HCT116 (cell line): ENCODE data around the gene BECN2. TPM values are rescaled to one million over a fixed set of nuclear protein-coding genes. Genes with fewer than 3 reads are reported as not detected.

Experiments
- ATAC-seq: fragments of 200-7000 bp; cut with Tn5 transposase; 2 replicates; pipeline ENCODE4 v1.9.1; 2020; ENCODE audit warnings: mild to moderate bottlenecking, moderate library complexity
- BruUV-seq: library from RNA; stranded (reverse); fragments of 400-500 nt; replicated peaks from 2 replicates; lab custom pipeline; 2021; lab: Mats Ljungman, UMichigan
- CTCF ChIA-PET: fragments of 300-600 bp; sonication (Branson Sonifier 250); formaldehyde crosslinking; loops from one replicate; lab custom pipeline; 2021; ENCODE audit warnings: antibody characterized with exemption; lab: Charles Lee
- POLR2A ChIA-PET: fragments of 300-600, 350-600 bp; sonication (Branson Sonifier 250); formaldehyde crosslinking; loops from one replicate; lab custom pipeline; 2021; ENCODE audit warnings: antibody characterized with exemption; lab: Charles Lee
- RAD21 ChIA-PET, 2 experiments: fragments of 300-600 bp; sonication (Branson Sonifier 250); formaldehyde crosslinking; loops; one replicate each; lab custom pipeline; 2023; ENCODE audit warnings: low total read pairs in 2 of 2; ENCODE audit not compliant: uncharacterized antibody in 2 of 2, unreplicated experiment in 2 of 2, low non-redundant PET in 1 of 2; lab: Charles Lee
- DNase-seq: peaks from one replicate; pipeline ENCODE4 v3.0.0-alpha.2; 2010; ENCODE audit warnings: low read depth, low spot score
- H2AFZ ChIP-seq: fragments of 200-600 bp; shearing (Covaris generic), sonication (generic); 2 replicates; pipeline ENCODE4 v1.6.1; 2017; ENCODE audit warnings: low read depth, mixed run types, mixed read lengths, antibody characterized with exemption, low read length; ENCODE audit not compliant: poor library complexity, severe bottlenecking
- H3K27ac ChIP-seq: 2 replicates; pipeline ENCODE4 v1.5.1; 2012; ENCODE audit warnings: low read depth, low read length
- H3K27me3 ChIP-seq: fragments of 200-600 bp; sonication (generic); 2 replicates; pipeline ENCODE4 v1.6.1; 2016; ENCODE audit warnings: mixed run types, low read length, mixed read lengths; ENCODE audit not compliant: insufficient read depth
- H3K36me3 ChIP-seq, 2 experiments: fragments of 200-500 bp in 1 of 2; fragments of 200-600 bp in 1 of 2; sonication (Bioruptor generic) in 1 of 2; sonication (generic) in 1 of 2; 2 replicates each; pipeline versions ENCODE4 v1.5.1 to v1.6.1; 2014 to 2016; ENCODE audit warnings: low read length in 2 of 2, inconsistent platforms in 1 of 2, mixed read lengths in 1 of 2, mixed run types in 1 of 2; ENCODE audit not compliant: insufficient read depth in 2 of 2, control insufficient read depth in 1 of 2
- H3K4me1 ChIP-seq, 2 experiments: fragments of 200-600 bp in 1 of 2; sonication (generic) in 1 of 2; 2 replicates each; pipeline versions ENCODE4 v1.5.1 to v1.6.1; 2012 to 2017; ENCODE audit warnings: low read length in 2 of 2, inconsistent platforms in 1 of 2, mild to moderate bottlenecking in 1 of 2, mixed read lengths in 1 of 2, mixed run types in 1 of 2, moderate library complexity in 1 of 2; ENCODE audit not compliant: insufficient read depth in 2 of 2, control insufficient read depth in 1 of 2
- H3K4me2 ChIP-seq: fragments of 200-600 bp; sonication (generic); 2 replicates; pipeline ENCODE4 v1.6.1; 2017; ENCODE audit warnings: mixed run types, low read length, mixed read lengths
- H3K4me3 ChIP-seq, 2 experiments: fragments of 200-600 bp in 1 of 2; sonication (generic) in 1 of 2; replicated peaks in 1 of 2; 2 replicates each; pipeline ENCODE4 v1.5.1; 2011 to 2016; ENCODE audit warnings: low read length in 2 of 2, control low read depth in 1 of 2, low read depth in 1 of 2, mild to moderate bottlenecking in 1 of 2, mixed read lengths in 1 of 2, mixed run types in 1 of 2
- H3K79me2 ChIP-seq: fragments of 200-600 bp; sonication (generic); 2 replicates; pipeline ENCODE4 v1.6.1; 2017; ENCODE audit warnings: mild to moderate bottlenecking, mixed run types, low read length, moderate library complexity, mixed read lengths; ENCODE audit not compliant: insufficient read depth
- H3K9ac ChIP-seq: fragments of 200-600 bp; sonication (generic); 2 replicates; pipeline ENCODE4 v1.6.1; 2016; ENCODE audit warnings: low read length, mixed read lengths
- H3K9me2 ChIP-seq: fragments of 200-600 bp; sonication (generic), shearing (Covaris generic); 2 replicates; pipeline ENCODE4 v1.6.1; 2017; ENCODE audit warnings: mixed run types, mild to moderate bottlenecking, moderate library complexity; ENCODE audit not compliant: insufficient read depth
- H3K9me3 ChIP-seq, 2 experiments: fragments of 200-500 bp in 1 of 2; fragments of 200-600 bp in 1 of 2; sonication (Bioruptor generic) in 1 of 2; sonication (generic) in 1 of 2; 2 replicates each; pipeline ENCODE4 v1.6.1; 2014 to 2017; ENCODE audit warnings: low read length in 2 of 2, mixed read lengths in 2 of 2, inconsistent platforms in 1 of 2, low read depth in 1 of 2, mild to moderate bottlenecking in 1 of 2, mixed run types in 1 of 2, moderate library complexity in 1 of 2; ENCODE audit not compliant: control insufficient read depth in 1 of 2, insufficient read depth in 1 of 2
- H4K20me1 ChIP-seq: fragments of 200-600 bp; sonication (generic), shearing (Covaris generic); 2 replicates; pipeline ENCODE4 v1.6.1; 2017; ENCODE audit warnings: mixed run types, mild to moderate bottlenecking, moderate library complexity; ENCODE audit not compliant: insufficient read depth
- CBX3 ChIP-seq: IDR thresholded peaks from 2 replicates; pipeline ENCODE4 v1.6.1; 2012; ENCODE audit warnings: low read depth
- CEBPB ChIP-seq: IDR thresholded peaks from 2 replicates; pipeline ENCODE4 v1.6.1; 2012; ENCODE audit warnings: low read depth
- EGR1 ChIP-seq: IDR thresholded peaks from 2 replicates; pipeline ENCODE4 v1.6.1; 2012; ENCODE audit warnings: low read depth
- ELF1 ChIP-seq: IDR thresholded peaks from 2 replicates; pipeline ENCODE4 v1.6.1; 2012; ENCODE audit warnings: low read depth, borderline replicate concordance
- EZH2phosphoT487 ChIP-seq: fragments of 200-600 bp; IDR thresholded peaks from 2 replicates; pipeline ENCODE4 v1.6.1; 2018; ENCODE audit warnings: antibody characterized with exemption, borderline replicate concordance
- JUND ChIP-seq: IDR thresholded peaks from 2 replicates; pipeline ENCODE4 v1.6.1; 2012
- YY1 ChIP-seq: IDR thresholded peaks from 2 replicates; pipeline ENCODE4 v1.6.1; 2011; ENCODE audit warnings: low read length, low read depth, moderate library complexity, mild to moderate bottlenecking; ENCODE audit not compliant: insufficient replicate concordance; ENCODE audit errors: extremely low read depth
- intact Hi-C: fragments of 100-400 bp; cut with micrococcal nuclease; formaldehyde crosslinking; loops from 2 replicates; pipeline ENCODE4 v1.10.0; 2022
- total RNA-seq: library from RNA; stranded (reverse); gene quantifications from one replicate; pipeline ENCODE4 v1.2.1, GENCODE V29; 2021; ENCODE audit not compliant: unreplicated experiment
- TF ChIP-seq, protein P1 (sequence below): IDR thresholded peaks from 2 replicates; pipeline ENCODE4 v1.6.1; 2012; ENCODE audit warnings: low read depth
- TF ChIP-seq, protein P2 (sequence below): IDR thresholded peaks from 2 replicates; pipeline ENCODE4 v1.6.1; 2012
- TF ChIP-seq, protein P3 (sequence below), 3 experiments: fragments of 200-600 bp in 1 of 3; sonication (generic) in 1 of 3; IDR thresholded peaks in 2 of 3; conservative IDR thresholded peaks in 1 of 3; 2 replicates each; pipeline ENCODE4 v1.5.1; 2012 to 2017; ENCODE audit warnings: low read depth in 2 of 3, low read length in 2 of 3, antibody characterized with exemption in 1 of 3, borderline replicate concordance in 1 of 3, control low read depth in 1 of 3, mild to moderate bottlenecking in 1 of 3, mixed read lengths in 1 of 3, mixed run types in 1 of 3, moderate library complexity in 1 of 3; ENCODE audit not compliant: insufficient read depth in 1 of 3

Gene BECN2
- total RNA-seq, 1 experiment from 2014 or later = not detected

GRCh38 chr1:241964550-241965282 is 7.1 kb downstream of the BECN2 start:
- DNase-seq (no peak), ATAC-seq (no peak)
- Histone ChIP-seq H3K9me3 (no peaks in the 10 kb centered on the region), H3K4me3 (no peak overlapping the region), H3K9ac (no peak overlapping the region), H3K4me2 (no peak overlapping the region), H2AFZ (no peak overlapping the region), H3K36me3 (no peaks in the 10 kb centered on the region), H3K27ac (no peak overlapping the region), H3K79me2 (no peaks in the 10 kb centered on the region), H3K4me1 (no peaks in the 10 kb centered on the region), H4K20me1 (no peaks in the 10 kb centered on the region), H3K27me3 (no peaks in the 10 kb centered on the region), H3K9me2 (no peaks in the 10 kb centered on the region; the same call in 1 of the 2 replicates)
- ChIA-PET CTCF (no interaction called here), RAD21 (no interaction called here), POLR2A (no interaction called here)
- no peak for TF ChIP-seq EGR1
- no peak for TF ChIP-seq ELF1
- TF ChIP-seq JUND = no peak
- TF ChIP-seq, protein P1, sequence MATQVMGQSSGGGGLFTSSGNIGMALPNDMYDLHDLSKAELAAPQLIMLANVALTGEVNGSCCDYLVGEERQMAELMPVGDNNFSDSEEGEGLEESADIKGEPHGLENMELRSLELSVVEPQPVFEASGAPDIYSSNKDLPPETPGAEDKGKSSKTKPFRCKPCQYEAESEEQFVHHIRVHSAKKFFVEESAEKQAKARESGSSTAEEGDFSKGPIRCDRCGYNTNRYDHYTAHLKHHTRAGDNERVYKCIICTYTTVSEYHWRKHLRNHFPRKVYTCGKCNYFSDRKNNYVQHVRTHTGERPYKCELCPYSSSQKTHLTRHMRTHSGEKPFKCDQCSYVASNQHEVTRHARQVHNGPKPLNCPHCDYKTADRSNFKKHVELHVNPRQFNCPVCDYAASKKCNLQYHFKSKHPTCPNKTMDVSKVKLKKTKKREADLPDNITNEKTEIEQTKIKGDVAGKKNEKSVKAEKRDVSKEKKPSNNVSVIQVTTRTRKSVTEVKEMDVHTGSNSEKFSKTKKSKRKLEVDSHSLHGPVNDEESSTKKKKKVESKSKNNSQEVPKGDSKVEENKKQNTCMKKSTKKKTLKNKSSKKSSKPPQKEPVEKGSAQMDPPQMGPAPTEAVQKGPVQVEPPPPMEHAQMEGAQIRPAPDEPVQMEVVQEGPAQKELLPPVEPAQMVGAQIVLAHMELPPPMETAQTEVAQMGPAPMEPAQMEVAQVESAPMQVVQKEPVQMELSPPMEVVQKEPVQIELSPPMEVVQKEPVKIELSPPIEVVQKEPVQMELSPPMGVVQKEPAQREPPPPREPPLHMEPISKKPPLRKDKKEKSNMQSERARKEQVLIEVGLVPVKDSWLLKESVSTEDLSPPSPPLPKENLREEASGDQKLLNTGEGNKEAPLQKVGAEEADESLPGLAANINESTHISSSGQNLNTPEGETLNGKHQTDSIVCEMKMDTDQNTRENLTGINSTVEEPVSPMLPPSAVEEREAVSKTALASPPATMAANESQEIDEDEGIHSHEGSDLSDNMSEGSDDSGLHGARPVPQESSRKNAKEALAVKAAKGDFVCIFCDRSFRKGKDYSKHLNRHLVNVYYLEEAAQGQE = no peak
- no peak for TF ChIP-seq YY1
- TF ChIP-seq EZH2phosphoT487 = no peak
- TF ChIP-seq, protein P2, sequence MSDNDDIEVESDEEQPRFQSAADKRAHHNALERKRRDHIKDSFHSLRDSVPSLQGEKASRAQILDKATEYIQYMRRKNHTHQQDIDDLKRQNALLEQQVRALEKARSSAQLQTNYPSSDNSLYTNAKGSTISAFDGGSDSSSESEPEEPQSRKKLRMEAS = no peak
- TF ChIP-seq CBX3 = no peak
- TF ChIP-seq CEBPB = no peak
- TF ChIP-seq, protein P3, sequence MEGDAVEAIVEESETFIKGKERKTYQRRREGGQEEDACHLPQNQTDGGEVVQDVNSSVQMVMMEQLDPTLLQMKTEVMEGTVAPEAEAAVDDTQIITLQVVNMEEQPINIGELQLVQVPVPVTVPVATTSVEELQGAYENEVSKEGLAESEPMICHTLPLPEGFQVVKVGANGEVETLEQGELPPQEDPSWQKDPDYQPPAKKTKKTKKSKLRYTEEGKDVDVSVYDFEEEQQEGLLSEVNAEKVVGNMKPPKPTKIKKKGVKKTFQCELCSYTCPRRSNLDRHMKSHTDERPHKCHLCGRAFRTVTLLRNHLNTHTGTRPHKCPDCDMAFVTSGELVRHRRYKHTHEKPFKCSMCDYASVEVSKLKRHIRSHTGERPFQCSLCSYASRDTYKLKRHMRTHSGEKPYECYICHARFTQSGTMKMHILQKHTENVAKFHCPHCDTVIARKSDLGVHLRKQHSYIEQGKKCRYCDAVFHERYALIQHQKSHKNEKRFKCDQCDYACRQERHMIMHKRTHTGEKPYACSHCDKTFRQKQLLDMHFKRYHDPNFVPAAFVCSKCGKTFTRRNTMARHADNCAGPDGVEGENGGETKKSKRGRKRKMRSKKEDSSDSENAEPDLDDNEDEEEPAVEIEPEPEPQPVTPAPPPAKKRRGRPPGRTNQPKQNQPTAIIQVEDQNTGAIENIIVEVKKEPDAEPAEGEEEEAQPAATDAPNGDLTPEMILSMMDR (IDR thresholded peaks at IDR 0.05 in 2 of 3, conservative IDR thresholded peaks at IDR 0.05 in 1 of 3; ENCODE audit: borderline replicate concordance in 1 of 3, insufficient read depth in 1 of 3, low read depth in 2 of 3, low read length in 2 of 3) = no peak
- intact Hi-C loops = no loop called here
- BruUV-seq = no TSS peak
